HG03571 (cell line): ENCODE measurements around the gene ANGPTL8.

Experiments used
- ATAC-seq: cut with Tn5 transposase; IDR thresholded peaks from one replicate; pipeline ENCODE4 v1.9.1; 2021; ENCODE audit not compliant: unreplicated experiment

ANGPTL8 gene

DNA sequence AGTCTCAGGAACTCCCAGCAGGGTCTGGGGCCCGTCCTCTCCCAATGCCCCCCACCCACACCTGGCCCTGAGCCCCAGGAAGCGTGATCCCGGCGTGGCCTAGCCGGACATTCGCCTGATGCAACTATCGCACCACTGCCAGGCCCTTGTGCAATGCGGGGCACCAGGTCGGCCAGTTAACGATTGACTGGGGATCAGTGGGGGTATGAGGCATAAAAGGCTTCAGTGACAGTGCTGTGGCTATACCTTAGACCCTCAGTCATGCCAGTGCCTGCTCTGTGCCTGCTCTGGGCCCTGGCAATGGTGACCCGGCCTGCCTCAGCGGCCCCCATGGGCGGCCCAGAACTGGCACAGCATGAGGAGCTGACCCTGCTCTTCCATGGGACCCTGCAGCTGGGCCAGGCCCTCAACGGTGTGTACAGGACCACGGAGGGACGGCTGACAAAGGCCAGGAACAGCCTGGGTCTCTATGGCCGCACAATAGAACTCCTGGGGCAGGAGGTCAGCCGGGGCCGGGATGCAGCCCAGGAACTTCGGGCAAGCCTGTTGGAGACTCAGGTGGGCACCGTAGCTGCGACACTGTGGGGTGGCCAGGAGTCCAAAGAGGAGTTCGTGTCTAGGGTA lies at the start of gene ANGPTL8:
TSS of gene ANGPTL8 (plus strand) at position 243 of the 624 bp plus-strand sequence. CDS start at position 262, 19 bp downstream.
- ATAC-seq: no peak

GRCh38 chr19:11190501-11190900 lies 48.9 kb upstream of the ANGPTL8 start:
- no peak for ATAC-seq

DNA sequence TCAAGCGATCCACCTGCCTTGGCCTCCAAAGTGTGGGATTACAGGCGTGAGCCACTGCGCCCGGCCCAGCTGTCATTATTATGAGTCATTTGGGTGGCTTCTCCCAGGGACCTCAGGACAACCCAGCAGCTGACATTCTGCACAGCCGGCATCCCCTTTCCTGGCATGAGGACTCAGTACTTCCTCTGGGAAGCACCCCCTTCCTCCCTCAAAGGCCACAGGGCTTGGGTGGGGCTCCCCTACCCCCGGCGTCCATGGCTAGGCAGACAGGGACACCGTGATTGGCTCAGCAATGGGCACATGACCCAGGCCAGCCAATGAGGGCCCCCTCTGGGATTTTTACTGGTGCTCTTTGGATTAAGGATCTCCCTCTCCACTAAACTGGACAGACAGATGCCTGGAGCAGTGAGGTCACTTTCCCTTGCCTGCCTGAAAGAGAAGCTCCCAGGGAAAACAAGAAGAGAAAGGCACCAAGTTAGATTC lies 48.1 kb upstream of the ANGPTL8 start:
- ATAC-seq: no peak

DNA sequence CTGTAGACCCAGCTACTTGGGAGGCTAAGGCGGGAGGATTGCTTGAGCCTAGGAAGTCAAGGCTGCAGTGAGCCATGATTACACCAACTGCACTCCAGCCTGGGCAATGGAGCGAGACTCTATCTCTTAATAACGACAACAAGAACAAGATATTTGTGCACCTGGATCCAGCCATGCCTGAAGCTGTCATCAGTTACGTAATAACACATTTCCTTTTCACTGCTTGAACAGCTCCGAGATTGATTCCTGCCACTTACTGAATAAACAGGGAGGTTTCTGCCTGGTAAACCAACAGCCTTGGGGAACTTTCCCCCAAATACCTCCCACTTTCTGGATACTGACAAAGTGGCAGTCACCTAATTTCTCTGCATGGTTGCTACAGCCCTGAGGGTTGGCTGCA lies 47.5 kb upstream of the ANGPTL8 start:
- ATAC-seq: no peak

DNA sequence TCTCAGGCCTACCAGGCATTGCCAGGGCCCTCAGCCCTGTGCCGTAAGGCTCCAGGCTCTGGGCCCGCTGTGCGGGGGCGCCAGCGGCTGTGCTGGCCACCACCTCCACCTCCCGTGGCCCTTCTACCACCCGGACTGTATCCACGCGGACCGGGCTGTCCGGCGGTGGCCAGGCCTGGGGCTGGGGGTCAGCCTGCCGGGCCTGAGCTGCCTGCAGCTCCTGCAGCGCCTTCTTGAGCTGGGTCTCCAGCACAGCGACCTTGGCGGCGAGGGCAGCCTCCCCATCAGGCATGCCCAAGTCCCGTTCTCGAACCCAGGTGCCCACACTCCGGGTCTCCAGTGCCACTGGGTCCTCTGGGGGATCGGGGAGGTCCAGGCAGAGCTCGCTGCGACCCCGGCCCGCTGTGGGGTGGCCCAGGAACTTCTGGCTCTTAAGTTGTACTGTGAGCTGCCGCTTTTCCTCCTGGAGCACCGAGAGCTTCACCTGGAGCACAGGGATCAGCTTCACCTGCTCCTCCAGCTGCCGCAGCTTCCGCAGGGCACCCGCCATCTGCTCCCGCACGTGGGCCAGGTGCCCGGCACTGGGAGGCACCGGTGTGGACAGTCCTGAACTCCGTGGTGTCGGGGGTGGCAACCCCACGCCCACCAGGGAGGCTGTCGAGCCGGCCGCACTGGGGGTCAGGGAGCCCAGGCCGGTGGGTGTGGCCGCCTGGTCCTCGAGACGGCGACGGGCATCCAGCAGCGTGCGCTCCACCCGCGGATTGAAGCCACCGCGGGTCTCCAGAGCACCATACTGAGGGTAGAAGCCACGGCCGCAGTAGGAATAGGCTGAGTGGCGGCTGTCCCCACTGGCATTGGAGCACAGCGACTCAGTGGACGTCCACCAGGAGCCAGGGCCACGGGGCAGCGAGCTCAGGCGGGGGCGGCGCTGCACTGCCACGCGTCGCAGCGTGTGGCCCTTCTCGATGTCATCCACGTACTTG lies 46.2 kb upstream of the ANGPTL8 start:
- no peak for ATAC-seq

GRCh38 chr19:11194173-11194572 lies 45.2 kb upstream of the ANGPTL8 start:
- no peak for ATAC-seq

DNA sequence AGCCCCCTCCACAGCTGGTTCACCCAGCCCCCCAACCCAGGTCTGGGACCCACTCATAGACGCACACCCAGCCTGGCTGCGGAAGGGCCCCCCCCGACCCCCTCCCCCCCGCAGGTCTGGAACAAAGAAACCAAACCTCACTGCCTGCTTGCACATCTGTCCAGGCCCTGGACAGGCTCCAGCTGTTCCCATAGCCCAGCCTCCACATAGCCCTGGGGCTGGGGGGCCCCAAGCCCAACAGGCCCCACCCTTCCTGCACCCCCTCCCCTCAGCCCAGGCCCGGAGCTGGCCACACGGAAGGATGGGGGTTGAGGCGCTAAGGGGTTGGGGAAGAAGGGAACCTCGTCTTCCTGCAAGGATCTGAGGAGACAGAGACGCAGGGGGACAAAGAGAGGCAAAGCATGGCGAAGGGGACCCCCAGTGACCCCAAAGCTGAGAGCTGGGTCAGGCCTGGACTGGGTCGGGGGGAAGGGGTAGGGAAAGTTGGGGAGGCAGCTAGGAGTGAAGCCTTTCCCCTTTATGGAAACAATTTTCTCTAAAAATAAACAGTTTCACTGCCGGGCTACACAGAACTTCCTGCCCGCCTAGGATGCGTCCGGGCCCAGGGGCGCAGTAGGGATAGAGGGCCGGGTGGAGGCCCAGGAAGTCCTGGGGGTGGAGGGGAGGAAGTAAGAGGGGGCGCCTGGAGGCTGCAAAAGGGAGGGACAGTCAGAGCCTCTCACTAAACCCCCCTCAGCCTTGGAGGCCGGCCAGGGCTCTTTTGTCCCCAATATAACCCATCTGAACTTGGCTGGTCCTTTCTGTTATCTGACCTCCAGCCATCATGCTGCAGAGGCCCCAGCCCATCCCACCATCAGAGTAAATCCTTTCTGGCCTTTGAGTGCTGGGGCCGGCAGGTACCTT lies 44.5 kb upstream of the ANGPTL8 start:
- ATAC-seq: no peak

DNA sequence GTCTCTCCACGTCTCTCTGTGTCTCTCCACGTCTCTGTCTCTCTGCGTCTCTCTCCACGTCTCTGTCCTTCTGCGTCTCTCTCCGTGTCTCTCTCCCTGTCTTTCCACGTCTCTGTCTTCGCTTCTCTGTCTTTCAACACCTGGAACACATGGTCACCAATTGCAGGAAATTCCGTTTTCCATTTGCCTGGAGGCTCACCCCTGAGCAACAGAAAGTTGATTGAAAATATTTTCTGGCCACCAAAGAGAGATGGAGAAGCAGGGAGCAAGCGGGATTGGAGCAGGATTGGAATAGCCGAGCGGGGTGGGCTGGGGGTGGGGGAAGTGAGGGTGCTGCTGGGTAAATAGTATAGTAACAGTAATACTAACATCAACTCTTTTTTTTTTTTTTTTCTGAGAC lies 43.7 kb upstream of the ANGPTL8 start:
- no peak for ATAC-seq

- no peak for ATAC-seq
These were observed 42.8 kb upstream of the ANGPTL8 start for GRCh38 chr19:11196406-11197287.

DNA sequence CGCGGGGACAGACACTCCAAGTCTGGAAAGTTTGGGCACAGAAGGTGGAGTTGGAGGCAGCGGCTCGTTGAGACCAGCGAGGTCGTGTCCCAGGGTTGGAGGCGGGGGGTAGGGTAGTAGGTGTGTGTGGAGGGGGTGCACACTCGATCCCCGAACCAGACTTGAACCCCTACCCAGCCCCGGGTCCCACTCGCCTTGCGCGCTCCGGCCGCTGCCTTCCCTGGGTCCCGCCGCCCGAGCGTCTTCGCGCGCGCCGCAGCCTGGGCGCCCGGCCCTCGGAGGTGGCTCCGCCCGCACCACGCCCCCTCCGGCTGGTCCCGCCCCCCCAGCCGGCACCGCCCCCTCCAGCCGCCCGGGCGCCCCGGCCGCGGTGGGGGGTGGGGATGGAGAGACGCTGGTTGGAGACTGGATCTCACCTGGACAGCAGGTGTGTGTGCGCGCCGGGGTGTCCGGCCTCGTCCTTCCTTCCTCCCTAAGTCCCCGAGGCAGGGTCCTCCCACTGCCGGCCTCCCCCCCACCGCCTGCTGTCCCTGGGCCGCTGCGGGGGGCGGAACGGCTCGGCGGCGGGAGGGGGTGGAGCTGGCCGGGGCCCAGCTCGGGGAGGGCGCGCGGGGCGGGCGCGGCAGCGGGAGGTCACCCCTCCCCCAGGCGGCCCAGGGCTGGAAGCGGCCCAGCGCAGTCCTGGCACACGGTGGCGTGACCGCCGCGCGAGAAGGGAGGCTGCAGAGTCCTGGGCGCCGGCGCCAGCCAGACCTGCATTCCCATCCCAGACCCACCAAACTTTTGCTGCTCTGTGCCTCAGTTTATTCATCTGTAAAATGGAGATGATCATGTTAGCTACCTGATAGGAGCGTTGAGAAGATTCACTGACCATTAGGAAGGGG lies 41.9 kb upstream of the ANGPTL8 start, which contains the start of gene KANK2:
TSS of gene KANK2 (minus strand) at position 255 of the 884 bp plus-strand sequence. CDS start 3,034 bp downstream, outside the sequence.
- peak; percentile 62 for ATAC-seq

GRCh38 chr19:11198175-11198534 lies 41.3 kb upstream of the ANGPTL8 start:
- no peak for ATAC-seq

GRCh38 chr19:11198769-11199424 lies 40.5 kb upstream of the ANGPTL8 start:
- ATAC-seq: no peak

- ATAC-seq: no peak
These were observed 39.9 kb upstream of the ANGPTL8 start for GRCh38 chr19:11199517-11199916.

DNA sequence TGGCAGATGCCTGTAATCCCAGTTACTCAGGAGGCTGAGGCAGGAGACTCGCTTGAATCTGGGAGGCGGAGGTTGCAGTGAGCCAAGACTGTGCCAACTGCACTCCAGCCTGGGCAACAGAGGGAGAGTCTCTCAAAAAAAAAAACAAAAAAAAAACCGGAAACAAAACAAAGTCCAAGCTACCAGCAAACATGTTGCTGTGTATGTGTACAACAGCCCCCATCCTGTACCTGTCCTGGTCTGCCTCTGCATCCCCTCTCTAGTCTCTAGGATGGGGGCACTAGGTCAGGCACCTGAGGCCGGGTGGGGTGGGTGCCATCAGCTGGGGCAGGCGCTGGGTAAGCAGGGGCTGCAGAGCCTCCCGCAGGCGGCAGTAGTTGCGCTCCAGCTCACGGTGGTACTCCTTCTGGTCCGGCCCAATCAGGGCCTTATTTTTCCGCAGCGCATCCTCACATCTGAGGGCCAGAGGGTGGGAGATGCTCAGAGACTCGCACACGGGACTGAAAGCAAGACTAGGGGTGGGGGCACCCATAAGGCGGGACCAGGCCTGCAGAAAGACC lies 39.3 kb upstream of the ANGPTL8 start:
- no peak for ATAC-seq

DNA sequence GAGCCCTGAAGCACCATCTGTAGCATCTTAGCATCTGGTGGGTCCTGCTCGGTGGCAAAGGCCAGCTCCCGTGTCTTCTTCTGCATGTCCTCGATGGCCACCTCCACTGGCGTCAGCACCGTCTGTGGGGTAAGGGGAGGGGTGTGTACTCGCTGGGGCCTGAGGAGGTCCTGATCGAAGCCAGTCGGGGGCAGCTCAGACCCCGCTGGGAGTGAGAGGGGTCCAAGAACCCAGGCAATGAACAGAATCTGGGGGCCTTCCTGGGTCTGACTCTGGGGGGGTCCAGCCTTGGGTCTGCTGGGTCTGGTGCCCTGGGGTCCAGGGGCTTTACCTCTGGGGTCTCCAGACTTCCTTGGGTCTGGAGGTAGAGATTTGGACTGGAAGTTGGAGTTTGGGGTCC lies 38.5 kb upstream of the ANGPTL8 start:
- no peak for ATAC-seq

- no peak for ATAC-seq
These were observed 37.6 kb upstream of the ANGPTL8 start for GRCh38 chr19:11201791-11202190.

- ATAC-seq: no peak
These were observed 36.8 kb upstream of the ANGPTL8 start for GRCh38 chr19:11202488-11203193.
